Skeletal muscle tissue (tissue), 4 donors: ENCODE measurements around the gene AVPI1. TPM values are rescaled to one million over a fixed set of nuclear protein-coding genes. Genes with fewer than 3 reads are reported as not detected.
"Not testable (repeated sequence)": the region's sequence is repeated elsewhere in the genome, so short reads cannot be mapped to it uniquely, and the experiment has no call there.

Experiments
- H3K27ac ChIP-seq: one replicate; pipeline ENCODE4 v1.7.0; 2013; ENCODE audit warnings: mild to moderate bottlenecking, low read depth, low read length, inconsistent platforms
- H3K27me3 ChIP-seq, 3 donors: one replicate each; pipeline ENCODE4 v1.7.0; 2013; ENCODE audit warnings: low read length in 3 of 3; ENCODE audit not compliant: control insufficient read depth in 3 of 3, insufficient read depth in 3 of 3
- H3K36me3 ChIP-seq, 3 donors: one replicate each; pipeline ENCODE4 v1.7.0; 2013; ENCODE audit warnings: low read length in 3 of 3; ENCODE audit not compliant: control insufficient read depth in 3 of 3, insufficient read depth in 3 of 3
- H3K4me1 ChIP-seq, 3 donors: one replicate each; pipeline ENCODE4 v1.7.0; 2013; ENCODE audit warnings: low read length in 3 of 3, mild to moderate bottlenecking in 3 of 3; ENCODE audit not compliant: control insufficient read depth in 3 of 3, insufficient read depth in 3 of 3
- H3K4me3 ChIP-seq, 3 donors: one replicate each; pipeline ENCODE4 v1.7.0; 2013; ENCODE audit warnings: low read length in 3 of 3
- H3K9ac ChIP-seq, 3 donors: one replicate each; pipeline ENCODE4 v1.7.0; 2013; ENCODE audit warnings: low read length in 3 of 3, mild to moderate bottlenecking in 3 of 3, moderate library complexity in 2 of 3, low read depth in 1 of 3
- H3K9me3 ChIP-seq, 3 donors: one replicate each; pipeline ENCODE4 v1.7.0; 2013; ENCODE audit warnings: low read length in 3 of 3; ENCODE audit not compliant: control insufficient read depth in 3 of 3
- total RNA-seq: library from RNA; depleted of rRNA; stranded (reverse); fragments of >200 nt; gene quantifications from one replicate; pipeline ENCODE4 v1.2.3, GENCODE V29; 2014
- donor health status: Osteomylitis.

Gene AVPI1
- total RNA-seq, 1 donor from 2014 or later, result 5.2 TPM

DNA sequence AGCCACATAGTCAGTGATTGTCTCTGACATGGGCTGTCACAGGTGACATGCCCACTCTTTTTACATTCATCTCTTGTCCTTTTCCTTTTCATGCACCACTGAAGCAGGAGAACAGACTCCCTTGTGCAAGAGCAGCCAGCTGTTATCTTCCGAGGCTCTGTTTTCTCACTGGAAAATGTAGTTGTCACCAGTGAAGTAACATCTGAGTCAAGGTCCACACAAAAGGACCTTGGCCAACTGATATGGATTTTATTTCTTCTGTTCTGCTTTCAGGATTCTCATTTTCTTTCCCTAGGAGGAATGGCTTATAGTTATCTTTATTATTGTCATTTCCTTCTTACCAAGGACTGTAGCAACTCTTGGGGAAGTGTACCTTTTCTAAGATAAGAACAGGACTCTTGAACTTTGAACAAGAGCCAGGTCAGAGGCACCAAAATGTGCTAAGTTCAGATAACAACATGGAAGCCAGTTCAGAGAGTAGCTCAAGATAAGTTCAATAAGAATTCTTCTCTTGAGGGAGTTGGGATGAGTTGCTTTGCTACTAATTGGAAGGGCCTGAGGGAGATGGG is 22.7 kb downstream of the AVPI1 start:
- Histone ChIP-seq H3K9ac (no peak overlapping the region), H3K9me3 (no peaks in the 10 kb centered on the region), H3K36me3 (peaks cover 15 to 47% (median 44%) of the 10 kb centered on the region in 3 donors), H3K4me3 (no peak overlapping the region), H3K27me3 (no peaks in the 10 kb centered on the region), H3K27ac (no peak overlapping the region), H3K4me1 (no peaks in the 10 kb centered on the region)

DNA sequence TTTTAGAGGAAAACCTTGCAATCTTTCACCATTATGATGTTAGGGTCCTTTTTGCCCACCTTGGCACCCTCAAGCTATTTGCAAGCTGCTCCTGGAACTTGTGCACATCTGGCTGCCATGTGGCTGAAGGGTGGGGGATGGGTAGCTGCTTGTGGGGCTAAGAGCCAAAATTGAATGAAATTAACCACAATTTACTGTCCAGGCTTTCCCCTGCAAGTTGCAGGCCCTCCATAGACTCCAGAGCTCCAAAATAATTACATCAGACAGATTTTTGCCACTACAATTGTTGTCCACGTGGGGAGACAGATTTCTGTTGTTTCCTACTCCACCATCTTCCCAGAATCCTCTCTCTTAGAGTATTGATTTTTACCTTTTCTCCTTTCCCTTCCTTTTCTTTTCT is 27.5 kb downstream of the AVPI1 start:
- Histone ChIP-seq H3K4me3 (no peak overlapping the region), H3K9ac (no peak overlapping the region), H3K36me3 (peaks cover 18 to 39% (median 37%) of the 10 kb centered on the region in 3 donors), H3K27ac (no peak overlapping the region), H3K9me3 (no peaks in the 10 kb centered on the region), H3K4me1 (no peaks in the 10 kb centered on the region), H3K27me3 (no peaks in the 10 kb centered on the region)

DNA sequence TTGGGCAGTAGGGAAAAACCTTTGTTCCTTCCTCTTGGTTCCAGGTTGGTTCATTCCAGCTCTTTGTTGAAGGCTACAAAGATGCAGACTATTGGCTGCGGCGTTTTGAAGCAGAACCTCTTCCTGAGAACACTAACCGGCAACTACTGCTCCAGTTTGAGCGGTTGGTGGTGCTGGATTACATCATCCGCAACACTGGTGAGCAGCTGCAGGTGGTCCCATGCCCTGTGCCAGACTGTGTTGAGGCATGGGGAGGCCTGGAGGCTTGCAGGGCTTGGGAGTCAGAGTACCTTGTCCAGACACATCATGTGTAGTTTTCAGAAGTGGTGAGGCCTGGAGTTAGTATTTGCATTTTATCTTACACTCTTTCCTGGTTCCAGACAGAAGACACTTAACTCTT is 30.3 kb downstream of the AVPI1 start:
- H3K27me3 ChIP-seq, result no peaks in the 10 kb centered on the region
- no peaks in the 10 kb centered on the region for H3K9me3 ChIP-seq
- peaks cover 21 to 50% (median 28%) of the 10 kb centered on the region in 3 donors for H3K36me3 ChIP-seq
- H3K4me1 ChIP-seq, result no peaks in the 10 kb centered on the region
- peak overlapping the region in 1 of 3 donors; percentile 33 for H3K9ac ChIP-seq
- H3K27ac ChIP-seq, result no peak overlapping the region
- H3K4me3 ChIP-seq, result no peak overlapping the region

DNA sequence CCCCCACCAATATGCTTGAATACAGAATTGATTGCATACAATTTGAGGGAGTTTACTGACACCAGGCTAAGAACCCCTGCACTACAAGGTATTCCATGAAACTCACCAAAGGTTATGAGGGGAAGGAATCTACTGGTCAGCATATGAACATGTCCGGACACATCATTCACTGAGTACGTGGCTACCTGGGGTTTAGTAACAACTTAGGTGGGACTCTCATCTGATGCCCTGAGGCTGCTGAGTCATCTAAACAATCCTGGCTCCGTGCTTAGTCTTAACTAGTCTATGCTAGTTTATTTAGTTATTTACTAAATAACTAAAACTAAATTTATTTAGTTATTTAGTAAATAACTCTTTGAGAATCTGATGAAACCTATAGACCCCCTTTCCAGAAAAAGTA is 35.3 kb downstream of the AVPI1 start:
- Histone ChIP-seq H3K9me3 (no peaks in the 10 kb centered on the region), H3K27me3 (no peaks in the 10 kb centered on the region), H3K27ac (peak overlapping the region; percentile 80), H3K36me3 (peaks cover 28 to 43% (median 29%) of the 10 kb centered on the region in 3 donors), H3K4me1 (peaks cover 2 to 9% (median 7%) of the 10 kb centered on the region in 3 donors), H3K4me3 (no peak overlapping the region), H3K9ac (no peak overlapping the region)

DNA sequence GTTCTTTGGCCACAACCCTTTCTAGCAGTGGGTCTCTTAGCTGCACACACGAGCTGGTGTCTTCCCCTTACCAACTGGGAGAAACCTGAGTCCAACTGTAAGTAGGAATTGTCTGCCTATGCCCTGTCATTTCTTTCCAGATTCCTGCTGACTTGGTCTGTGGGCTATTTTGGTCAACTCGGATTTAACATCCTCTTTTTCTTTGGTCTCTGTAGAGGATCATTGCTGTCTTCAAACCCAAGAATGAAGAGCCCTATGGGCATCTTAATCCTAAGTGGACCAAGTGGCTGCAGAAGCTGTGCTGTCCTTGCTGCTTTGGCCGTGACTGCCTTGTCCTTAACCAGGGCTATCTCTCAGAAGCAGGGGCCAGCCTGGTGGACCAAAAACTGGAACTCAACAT is 36.3 kb downstream of the AVPI1 start:
- H3K9ac ChIP-seq, result no peak overlapping the region
- H3K9me3 ChIP-seq, result no peaks in the 10 kb centered on the region
- H3K27me3 ChIP-seq, result no peaks in the 10 kb centered on the region
- H3K36me3 ChIP-seq, result peaks cover 17 to 33% (median 18%) of the 10 kb centered on the region in 3 donors
- H3K4me1 ChIP-seq, result peaks cover 2 to 9% (median 7%) of the 10 kb centered on the region in 3 donors
- peak overlapping the region; percentile 80 for H3K27ac ChIP-seq
- no peak overlapping the region for H3K4me3 ChIP-seq

DNA sequence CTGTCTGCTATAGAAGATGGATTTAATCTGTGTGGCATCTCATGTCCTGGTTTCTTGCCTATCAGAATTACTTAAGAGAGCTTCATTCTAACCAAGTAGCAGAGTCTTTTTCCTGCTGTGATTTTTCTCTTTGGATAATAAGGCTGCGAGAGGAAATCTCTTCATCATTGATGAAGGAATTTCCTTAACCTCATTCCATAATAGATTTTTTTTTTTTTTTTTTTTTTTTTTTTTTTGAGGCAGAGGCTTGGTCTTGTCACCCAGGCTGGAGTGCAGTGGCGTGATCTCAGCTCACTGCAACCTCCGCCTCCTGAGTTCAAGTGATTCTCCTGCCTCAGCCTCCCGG is 37.7 kb downstream of the AVPI1 start:
- not testable (repeated sequence) for H3K9ac ChIP-seq, H3K4me1 ChIP-seq, H3K9me3 ChIP-seq, H3K27me3 ChIP-seq, H3K4me3 ChIP-seq
- peak overlapping the region; percentile 80 for H3K27ac ChIP-seq
- peaks cover 18 to 39% (median 24%) of the 10 kb centered on the region in 3 donors for H3K36me3 ChIP-seq

DNA sequence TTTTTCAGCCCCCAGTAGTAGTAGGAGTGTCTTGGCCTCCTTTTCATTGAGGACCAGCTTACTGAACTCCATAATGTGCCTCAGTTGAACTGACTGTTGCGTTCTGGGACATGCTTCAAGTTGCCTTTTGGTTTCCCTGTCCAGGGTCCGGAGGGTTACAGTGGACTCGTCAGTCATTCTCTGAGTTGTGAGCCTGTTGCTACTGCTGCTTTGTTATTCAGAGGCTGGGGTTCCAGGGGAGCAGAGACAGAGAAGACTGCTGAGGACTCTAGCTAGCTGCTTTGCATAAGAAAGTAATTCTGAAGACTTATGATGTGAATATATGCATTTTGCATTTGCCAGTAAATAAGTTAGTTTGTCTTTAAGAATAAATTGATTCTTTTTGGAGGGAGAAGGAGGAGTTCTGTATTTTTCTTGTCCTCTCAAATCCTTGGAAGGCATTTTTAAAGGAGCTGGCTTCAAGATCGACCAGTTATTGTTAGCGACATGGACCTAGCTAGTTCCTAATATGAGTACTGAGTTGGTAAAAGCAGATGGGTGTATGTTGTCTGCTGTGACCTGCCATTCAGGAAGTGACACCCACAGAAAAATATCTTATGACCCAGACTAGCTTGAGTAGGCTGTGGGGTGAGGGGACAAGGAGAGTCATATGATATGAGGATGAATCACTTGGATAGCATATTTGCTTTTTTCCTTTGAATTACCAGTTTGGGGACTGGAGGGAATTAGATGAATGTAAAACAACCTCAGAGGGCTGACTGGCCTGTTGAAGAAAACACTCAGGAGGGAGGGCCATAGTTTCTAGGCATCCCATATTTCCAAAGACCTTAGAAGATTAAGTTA is 38.3 kb downstream of the AVPI1 start:
- Histone ChIP-seq H3K27ac (peak overlapping the region; percentile 80), H3K9me3 (no peaks in the 10 kb centered on the region), H3K4me3 (no peak overlapping the region), H3K9ac (no peak overlapping the region), H3K27me3 (no peaks in the 10 kb centered on the region), H3K4me1 (peaks cover 2 to 9% (median 7%) of the 10 kb centered on the region in 3 donors), H3K36me3 (peaks cover 19 to 34% (median 22%) of the 10 kb centered on the region in 3 donors)

DNA sequence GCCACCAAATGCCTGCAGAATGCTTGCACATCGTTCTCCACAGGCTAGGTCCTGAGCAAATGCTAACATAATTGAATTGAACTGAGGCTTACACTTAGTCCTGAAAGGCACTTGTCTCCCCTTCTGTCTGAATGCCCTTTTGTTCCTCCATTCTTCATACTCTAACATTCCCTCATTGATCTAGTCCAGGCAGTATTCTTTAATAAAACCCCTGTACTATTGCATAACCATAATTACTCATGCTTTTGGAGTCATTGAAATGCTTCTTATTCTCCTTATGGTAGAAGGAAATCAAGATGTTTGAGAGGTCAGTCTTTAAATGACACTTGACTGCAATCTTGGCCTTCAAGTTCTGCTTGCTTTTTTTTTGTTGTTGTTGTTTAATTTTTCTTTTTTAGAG is 39.5 kb downstream of the AVPI1 start:
- H3K27me3 ChIP-seq, result no peaks in the 10 kb centered on the region
- H3K4me3 ChIP-seq, result no peak overlapping the region
- no peaks in the 10 kb centered on the region for H3K9me3 ChIP-seq
- H3K27ac ChIP-seq, result peak overlapping the region; percentile 2
- H3K4me1 ChIP-seq, result peaks cover 2 to 12% (median 7%) of the 10 kb centered on the region in 3 donors
- H3K36me3 ChIP-seq, result peaks cover 18 to 25% (median 18%) of the 10 kb centered on the region in 3 donors
- no peak overlapping the region for H3K9ac ChIP-seq

DNA sequence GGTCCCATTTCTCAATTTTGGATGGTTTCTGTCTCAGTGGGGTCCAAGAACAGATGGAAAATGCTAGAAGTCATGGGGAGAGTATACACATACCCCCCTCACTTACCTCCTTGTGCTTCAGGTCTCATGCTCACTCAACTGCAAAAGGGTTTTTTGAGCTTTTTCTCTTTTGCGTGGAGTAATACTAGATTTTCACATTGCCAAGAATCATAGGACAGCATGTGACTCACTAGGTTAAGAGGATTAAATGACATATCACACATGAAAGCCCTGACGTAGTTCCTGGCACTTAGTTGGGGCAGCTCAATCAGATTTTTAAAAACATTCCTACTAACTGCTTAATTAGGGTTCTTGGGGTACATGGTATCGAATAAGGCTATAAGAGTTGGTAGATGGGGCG is 42.1 kb downstream of the AVPI1 start:
- Histone ChIP-seq H3K4me3 (no peak overlapping the region), H3K9me3 (no peaks in the 10 kb centered on the region), H3K9ac (no peak overlapping the region), H3K4me1 (peaks cover 12 to 24% (median 18%) of the 10 kb centered on the region in 3 donors), H3K27ac (no peak overlapping the region), H3K36me3 (peaks cover 7 to 9% (median 8%) of the 10 kb centered on the region in 3 donors), H3K27me3 (no peaks in the 10 kb centered on the region)

DNA sequence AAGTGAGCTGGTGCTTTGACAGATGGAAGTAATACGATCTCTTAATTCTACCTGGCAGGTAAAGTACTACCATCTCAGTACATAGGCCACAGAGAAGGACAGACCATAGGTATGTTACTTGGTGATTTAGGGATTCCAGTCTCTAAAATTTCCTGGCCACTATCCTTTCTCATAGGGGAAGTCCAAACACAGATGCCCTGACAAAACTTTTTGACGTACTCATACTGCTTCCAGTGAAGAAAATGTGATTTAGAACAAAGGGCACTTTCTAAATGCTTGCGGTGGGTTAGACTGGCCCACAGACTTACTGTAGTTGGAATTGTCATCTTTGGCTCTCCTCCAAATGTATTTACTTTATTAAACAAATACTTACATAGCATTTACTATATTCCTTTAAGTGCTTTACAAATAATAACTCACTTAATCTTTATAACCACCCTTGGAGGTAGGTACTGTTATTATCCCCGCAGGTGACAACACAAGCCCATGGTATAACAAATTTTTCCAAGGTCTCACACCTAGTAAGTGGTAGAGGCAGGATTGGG is 43.5 kb downstream of the AVPI1 start:
- no peak overlapping the region for H3K4me3 ChIP-seq
- H3K4me1 ChIP-seq, result peaks cover 11 to 18% (median 13%) of the 10 kb centered on the region in 3 donors
- H3K27me3 ChIP-seq, result no peaks in the 10 kb centered on the region
- no peak overlapping the region for H3K9ac ChIP-seq
- no peaks in the 10 kb centered on the region for H3K9me3 ChIP-seq
- peaks cover 7 to 9% (median 8%) of the 10 kb centered on the region in 3 donors for H3K36me3 ChIP-seq
- H3K27ac ChIP-seq, result no peak overlapping the region
